Hepatocyte (in vitro differentiated cells): ENCODE data around the gene HSPB6. TPM values are rescaled to one million over a fixed set of nuclear protein-coding genes. Genes with fewer than 3 reads are reported as not detected.

Experiments used
- DNase-seq: peaks from one replicate; pipeline ENCODE4 v3.0.0-alpha.2; 2016; ENCODE audit warnings: low spot score
- H2AFZ ChIP-seq: fragments of 200-600 bp; sonication (generic); 2 replicates; pipeline ENCODE4 v1.6.0; 2016; ENCODE audit warnings: antibody characterized with exemption, mild to moderate bottlenecking
- H3K27ac ChIP-seq: fragments of 200-600 bp; sonication (generic); 2 replicates; pipeline ENCODE4 v1.5.1; 2016; ENCODE audit warnings: mild to moderate bottlenecking
- H3K27me3 ChIP-seq: fragments of 200-600 bp; sonication (generic); 2 replicates; pipeline ENCODE4 v1.6.1; 2016
- H3K36me3 ChIP-seq: fragments of 200-600 bp; sonication (generic); replicated peaks from 2 replicates; pipeline ENCODE4 v1.5.1; 2016; ENCODE audit warnings: low read depth; ENCODE audit not compliant: insufficient read depth
- H3K4me1 ChIP-seq: fragments of 200-600 bp; sonication (generic); 2 replicates; pipeline ENCODE4 v1.5.1; 2016; ENCODE audit warnings: mild to moderate bottlenecking, moderate library complexity; ENCODE audit not compliant: insufficient read depth
- H3K4me2 ChIP-seq: fragments of 200-600 bp; sonication (generic); 2 replicates; pipeline ENCODE4 v1.6.0; 2016
- H3K4me3 ChIP-seq: fragments of 200-600 bp; sonication (generic); 2 replicates; pipeline ENCODE4 v1.5.1; 2016; ENCODE audit warnings: mild to moderate bottlenecking
- H3K79me2 ChIP-seq: fragments of 200-600 bp; sonication (generic); 2 replicates; pipeline ENCODE4 v1.6.0; 2017; ENCODE audit warnings: mild to moderate bottlenecking
- H3K9me2 ChIP-seq: fragments of 200-600 bp; sonication (generic); replicated peaks from 2 replicates; pipeline ENCODE4 v1.6.0; 2017; ENCODE audit warnings: mild to moderate bottlenecking; ENCODE audit not compliant: insufficient read depth
- H3K9me3 ChIP-seq: fragments of 200-600 bp; sonication (generic); 2 replicates; pipeline ENCODE4 v1.5.1; 2016; ENCODE audit warnings: low read depth, mild to moderate bottlenecking
- H4K20me1 ChIP-seq: fragments of 200-600 bp; sonication (generic); 2 replicates; pipeline ENCODE4 v1.6.0; 2016; ENCODE audit warnings: mild to moderate bottlenecking; ENCODE audit not compliant: insufficient read depth, poor library complexity, severe bottlenecking
- EZH2 ChIP-seq: fragments of 200-600 bp; sonication (generic); IDR thresholded peaks from 2 replicates; pipeline ENCODE4 v1.6.1; 2016; ENCODE audit warnings: antibody characterized with exemption, mild to moderate bottlenecking, borderline replicate concordance
- EZH2phosphoT487 ChIP-seq: fragments of 200-600 bp; sonication (generic); IDR thresholded peaks from one replicate; pipeline ENCODE4 v1.6.1; 2018; ENCODE audit warnings: antibody characterized with exemption, mild to moderate bottlenecking, low read depth, moderate library complexity; ENCODE audit not compliant: unreplicated experiment, severe bottlenecking
- WGBS: methylation state at CpG from one replicate; pipeline ENCODE4 v1.1.6; 2016; ENCODE audit warnings: low lambda C conversion rate; ENCODE audit errors: missing lambda C conversion rate; 5-methylcytosine and 5-hydroxymethylcytosine counted together
- polyA plus RNA-seq: library from polyadenylated mRNA; unstranded; fragments of >200 nt; fragmentation: Nextera tagmentation; extraction: Ambion mirVana; gene quantifications from 2 replicates; pipeline ENCODE4 v1.2.1, GENCODE V29; 2016
- total RNA-seq: library from RNA; depleted of rRNA; stranded (reverse); fragments of >200 nt; gene quantifications from 2 replicates; pipeline ENCODE4 v1.2.3, GENCODE V29; 2014
- TF ChIP-seq, protein P1 (sequence below): fragments of 200-600 bp; sonication (generic); IDR thresholded peaks from 2 replicates; pipeline ENCODE4 v1.5.1; 2016; ENCODE audit warnings: antibody characterized with exemption, mild to moderate bottlenecking; ENCODE audit not compliant: poor library complexity

The HSPB6 gene
- total and polyA plus RNA-seq, 2 experiments from 2014 or later = 7.1 to 235 TPM

- Histone ChIP-seq H3K4me3 (no peak overlapping the region), H3K4me1 (peaks cover 10% of the 10 kb centered on the region), H3K27ac (no peak overlapping the region), H3K79me2 (peaks cover 16% of the 10 kb centered on the region), H3K27me3 (no peaks in the 10 kb centered on the region), H3K9me3 (no peaks in the 10 kb centered on the region), H3K4me2 (no peak overlapping the region), H3K36me3 (no peaks in the 10 kb centered on the region), H4K20me1 (peaks cover 4% of the 10 kb centered on the region), H2AFZ (no peak overlapping the region), H3K9me2 (no peaks in the 10 kb centered on the region)
- TF ChIP-seq EZH2phosphoT487 (no peak), EZH2 (no peak)
- TF ChIP-seq, protein P1, sequence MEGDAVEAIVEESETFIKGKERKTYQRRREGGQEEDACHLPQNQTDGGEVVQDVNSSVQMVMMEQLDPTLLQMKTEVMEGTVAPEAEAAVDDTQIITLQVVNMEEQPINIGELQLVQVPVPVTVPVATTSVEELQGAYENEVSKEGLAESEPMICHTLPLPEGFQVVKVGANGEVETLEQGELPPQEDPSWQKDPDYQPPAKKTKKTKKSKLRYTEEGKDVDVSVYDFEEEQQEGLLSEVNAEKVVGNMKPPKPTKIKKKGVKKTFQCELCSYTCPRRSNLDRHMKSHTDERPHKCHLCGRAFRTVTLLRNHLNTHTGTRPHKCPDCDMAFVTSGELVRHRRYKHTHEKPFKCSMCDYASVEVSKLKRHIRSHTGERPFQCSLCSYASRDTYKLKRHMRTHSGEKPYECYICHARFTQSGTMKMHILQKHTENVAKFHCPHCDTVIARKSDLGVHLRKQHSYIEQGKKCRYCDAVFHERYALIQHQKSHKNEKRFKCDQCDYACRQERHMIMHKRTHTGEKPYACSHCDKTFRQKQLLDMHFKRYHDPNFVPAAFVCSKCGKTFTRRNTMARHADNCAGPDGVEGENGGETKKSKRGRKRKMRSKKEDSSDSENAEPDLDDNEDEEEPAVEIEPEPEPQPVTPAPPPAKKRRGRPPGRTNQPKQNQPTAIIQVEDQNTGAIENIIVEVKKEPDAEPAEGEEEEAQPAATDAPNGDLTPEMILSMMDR = no peak
- 95% methylated on average over 12 of the region's 12 CpGs for WGBS
- DNase-seq = no peak
These were observed 42.8 kb downstream of the HSPB6 start for GRCh38 chr19:35713904-35714495.

DNA sequence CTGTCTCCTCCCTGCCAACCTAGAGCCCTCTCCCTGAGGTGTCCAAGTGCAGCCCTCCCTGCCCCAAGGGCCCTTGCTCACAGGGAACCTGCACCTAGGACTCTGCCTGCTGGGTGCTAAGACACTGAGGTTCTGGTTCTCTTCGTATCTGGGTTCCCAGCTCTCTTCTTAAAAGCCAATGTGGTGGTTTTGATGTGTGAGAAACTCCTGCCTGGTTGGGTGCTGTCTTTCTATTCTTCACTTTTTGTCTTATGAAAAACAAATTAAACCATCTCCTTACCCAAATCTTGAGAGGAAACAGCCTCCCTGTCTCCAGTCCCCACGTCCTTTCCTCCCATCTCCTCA, 43.4 kb downstream of the HSPB6 start:
- Histone ChIP-seq H3K4me2 (no peak overlapping the region), H3K79me2 (peaks cover 11% of the 10 kb centered on the region), H2AFZ (no peak overlapping the region), H3K9me3 (no peaks in the 10 kb centered on the region), H3K4me1 (peaks cover 9% of the 10 kb centered on the region), H3K27me3 (no peaks in the 10 kb centered on the region), H3K4me3 (no peak overlapping the region), H3K9me2 (no peaks in the 10 kb centered on the region), H3K27ac (no peak overlapping the region), H4K20me1 (no peaks in the 10 kb centered on the region), H3K36me3 (no peaks in the 10 kb centered on the region)
- no peak for DNase-seq
- 87% methylated on average over 2 of the region's 2 CpGs for WGBS
- TF ChIP-seq EZH2phosphoT487 (no peak), EZH2 (no peak)
- TF ChIP-seq, protein P1 = no peak

DNA sequence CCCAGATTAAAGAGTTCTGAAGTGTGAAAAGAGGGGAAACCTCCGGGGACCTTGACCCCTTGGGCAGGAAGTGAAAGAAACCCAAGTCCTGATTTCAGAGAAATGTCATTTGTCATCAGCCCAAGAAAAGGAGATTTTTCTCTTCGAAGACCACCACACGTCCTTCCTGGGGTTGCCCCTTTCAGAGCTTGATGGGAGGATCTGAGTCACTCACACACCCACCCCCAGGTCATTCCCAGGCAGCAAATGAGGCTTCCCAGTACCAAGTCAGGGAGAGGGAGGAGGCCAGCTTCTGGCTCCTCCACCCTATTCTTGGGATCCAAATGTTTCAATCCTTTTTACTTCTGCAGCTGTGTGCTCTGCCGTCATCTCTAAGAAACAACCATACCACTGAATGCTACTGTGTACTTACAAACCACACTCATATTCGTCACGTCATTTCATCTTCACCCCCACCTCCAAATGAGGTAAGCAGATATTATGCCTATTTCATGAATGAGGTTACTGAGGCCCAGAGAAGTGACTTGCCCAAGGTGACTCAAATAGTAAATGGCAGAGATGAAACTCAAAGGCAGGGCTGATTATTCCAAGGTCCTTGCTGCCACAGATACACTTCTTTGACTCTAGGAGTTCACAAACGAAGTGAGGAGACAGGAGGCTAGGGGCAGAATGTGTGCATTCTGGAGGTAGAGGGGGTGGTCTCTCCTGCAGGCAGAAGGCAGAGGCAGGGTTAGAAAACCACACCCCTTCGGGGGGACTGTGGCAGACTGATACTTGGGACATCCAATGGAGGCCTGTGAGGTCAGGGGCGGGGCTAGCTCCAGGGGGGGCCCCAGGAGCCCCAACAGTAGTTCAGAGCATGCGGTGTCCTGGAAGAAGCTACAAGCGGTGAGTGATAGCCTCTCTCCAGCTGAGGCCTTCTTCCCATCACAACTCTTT, 44.0 kb downstream of the HSPB6 start:
- Histone ChIP-seq H3K4me1 (peaks cover 9% of the 10 kb centered on the region), H3K36me3 (no peaks in the 10 kb centered on the region), H2AFZ (no peak overlapping the region), H3K27me3 (no peaks in the 10 kb centered on the region), H3K4me2 (no peak overlapping the region), H3K27ac (no peak overlapping the region), H3K9me3 (no peaks in the 10 kb centered on the region), H3K79me2 (peaks cover 7% of the 10 kb centered on the region), H3K9me2 (no peaks in the 10 kb centered on the region), H3K4me3 (no peak overlapping the region), H4K20me1 (no peaks in the 10 kb centered on the region)
- 86% methylated on average over 11 of the region's 11 CpGs for WGBS
- TF ChIP-seq, protein P1 = no peak
- no peak for TF ChIP-seq EZH2
- no peak for TF ChIP-seq EZH2phosphoT487
- DNase-seq = peak; percentile 2
